Measurements from ENCODE around the gene MAP1LC3B. TPM values are rescaled to one million over a fixed set of nuclear protein-coding genes. Genes with fewer than 3 reads are reported as not detected.

Gene MAP1LC3B
- total and polyA plus RNA-seq, 8 donors: 47.7 to 75.9 (median 52.5) TPM

DNA sequence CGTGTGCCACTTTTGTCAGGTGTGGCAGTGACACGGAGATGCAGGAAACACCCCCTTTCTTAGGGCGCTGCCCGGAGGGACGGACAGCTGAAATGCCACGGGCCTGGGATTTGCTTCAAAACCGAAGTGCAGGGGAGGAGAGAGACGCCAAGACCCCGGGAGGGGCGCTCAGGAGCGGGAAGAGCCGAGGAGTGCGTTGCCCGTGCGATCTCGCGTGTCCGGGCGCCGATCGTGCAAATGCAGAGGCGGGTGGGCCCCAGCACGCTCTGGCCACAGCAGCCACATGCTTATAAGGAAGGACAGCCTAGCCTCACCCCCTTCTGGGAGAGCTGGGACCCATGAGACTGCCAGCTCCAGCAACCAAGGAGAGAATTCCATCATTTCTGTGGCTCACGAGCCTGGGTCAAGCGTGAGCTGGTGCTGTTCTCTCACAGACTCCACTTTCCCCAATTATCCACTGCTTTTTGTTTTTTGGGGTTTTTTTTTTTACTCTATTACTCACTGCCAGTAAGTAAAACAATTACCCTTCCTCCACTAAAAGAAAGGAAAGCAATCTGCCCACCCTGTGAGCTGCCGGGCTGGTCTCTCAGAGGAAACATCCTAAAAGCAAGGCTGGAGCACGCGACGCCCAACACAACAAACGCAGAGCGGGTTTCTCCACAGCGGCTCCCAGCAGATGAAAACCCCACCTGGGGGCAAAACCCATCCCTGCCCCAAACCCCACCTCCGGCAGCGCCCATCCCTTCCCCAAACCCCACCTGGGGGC is 47.8 kb upstream of the MAP1LC3B start:
- intact Hi-C loops (cut with DNase I): no loop called here
- TF ChIP-seq, protein P1, sequence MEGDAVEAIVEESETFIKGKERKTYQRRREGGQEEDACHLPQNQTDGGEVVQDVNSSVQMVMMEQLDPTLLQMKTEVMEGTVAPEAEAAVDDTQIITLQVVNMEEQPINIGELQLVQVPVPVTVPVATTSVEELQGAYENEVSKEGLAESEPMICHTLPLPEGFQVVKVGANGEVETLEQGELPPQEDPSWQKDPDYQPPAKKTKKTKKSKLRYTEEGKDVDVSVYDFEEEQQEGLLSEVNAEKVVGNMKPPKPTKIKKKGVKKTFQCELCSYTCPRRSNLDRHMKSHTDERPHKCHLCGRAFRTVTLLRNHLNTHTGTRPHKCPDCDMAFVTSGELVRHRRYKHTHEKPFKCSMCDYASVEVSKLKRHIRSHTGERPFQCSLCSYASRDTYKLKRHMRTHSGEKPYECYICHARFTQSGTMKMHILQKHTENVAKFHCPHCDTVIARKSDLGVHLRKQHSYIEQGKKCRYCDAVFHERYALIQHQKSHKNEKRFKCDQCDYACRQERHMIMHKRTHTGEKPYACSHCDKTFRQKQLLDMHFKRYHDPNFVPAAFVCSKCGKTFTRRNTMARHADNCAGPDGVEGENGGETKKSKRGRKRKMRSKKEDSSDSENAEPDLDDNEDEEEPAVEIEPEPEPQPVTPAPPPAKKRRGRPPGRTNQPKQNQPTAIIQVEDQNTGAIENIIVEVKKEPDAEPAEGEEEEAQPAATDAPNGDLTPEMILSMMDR (IDR thresholded peaks at IDR 0.05): no peak
- Histone ChIP-seq H3K9me3 (no peaks in the 10 kb centered on the region), H3K27ac (peak overlapping the region; percentile 19 to 23), H3K27me3 (no peaks in the 10 kb centered on the region), H3K4me3 (no peak overlapping the region), H3K36me3 (peaks cover 0 to 59% of the 10 kb centered on the region in 2 donors), H3K4me1 (peaks cover 0 to 9% of the 10 kb centered on the region in 2 donors)
- DNase-seq (no peak), ATAC-seq (no peak)

DNA sequence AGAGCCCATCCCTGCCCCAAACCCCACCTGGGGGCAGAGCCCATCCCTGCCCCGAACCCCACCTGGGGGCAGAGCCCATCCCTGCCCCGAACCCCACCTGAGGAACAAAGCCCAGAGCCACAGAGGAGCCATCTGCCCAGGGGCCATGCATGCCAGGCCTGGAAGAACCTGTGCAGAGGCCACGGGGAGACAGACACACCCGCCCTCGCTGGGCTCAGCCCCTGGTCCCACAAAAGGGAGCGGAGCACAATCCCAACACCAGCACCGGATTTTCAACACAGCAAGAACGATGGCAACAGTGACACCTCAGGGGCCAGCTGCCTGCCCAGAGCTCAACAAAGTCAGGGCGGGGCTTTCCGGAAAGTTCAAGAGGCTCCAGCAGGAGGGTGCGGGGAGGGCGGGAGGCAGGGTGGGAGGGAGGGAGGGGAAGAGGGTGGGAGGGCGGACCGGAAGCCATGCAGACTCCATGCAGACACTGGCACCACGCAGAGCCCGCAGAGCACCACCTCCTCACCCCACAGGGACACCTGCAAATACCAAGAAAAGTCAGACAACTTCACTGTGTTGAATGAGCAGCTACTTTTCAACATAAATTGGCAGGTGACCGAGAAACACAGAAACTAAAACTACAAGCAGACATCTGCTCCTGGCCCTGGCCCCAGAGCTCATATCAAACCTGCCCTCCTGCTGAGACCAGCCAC is 47.1 kb upstream of the MAP1LC3B start:
- DNase-seq (peak in 1 of 4 donors; percentile 63), ATAC-seq (peak; percentile 84)
- Histone ChIP-seq H3K27ac (peak overlapping the region; percentile 24 to 53), H3K4me3 (no peak overlapping the region), H3K4me1 (peaks cover 0 to 9% of the 10 kb centered on the region in 2 donors), H3K27me3 (no peaks in the 10 kb centered on the region), H3K9me3 (no peaks in the 10 kb centered on the region), H3K36me3 (peaks cover 0 to 52% of the 10 kb centered on the region in 2 donors)
- TF ChIP-seq, protein P1 (IDR thresholded peaks at IDR 0.05): no peak
- intact Hi-C loops (cut with DNase I): no loop called here

DNA sequence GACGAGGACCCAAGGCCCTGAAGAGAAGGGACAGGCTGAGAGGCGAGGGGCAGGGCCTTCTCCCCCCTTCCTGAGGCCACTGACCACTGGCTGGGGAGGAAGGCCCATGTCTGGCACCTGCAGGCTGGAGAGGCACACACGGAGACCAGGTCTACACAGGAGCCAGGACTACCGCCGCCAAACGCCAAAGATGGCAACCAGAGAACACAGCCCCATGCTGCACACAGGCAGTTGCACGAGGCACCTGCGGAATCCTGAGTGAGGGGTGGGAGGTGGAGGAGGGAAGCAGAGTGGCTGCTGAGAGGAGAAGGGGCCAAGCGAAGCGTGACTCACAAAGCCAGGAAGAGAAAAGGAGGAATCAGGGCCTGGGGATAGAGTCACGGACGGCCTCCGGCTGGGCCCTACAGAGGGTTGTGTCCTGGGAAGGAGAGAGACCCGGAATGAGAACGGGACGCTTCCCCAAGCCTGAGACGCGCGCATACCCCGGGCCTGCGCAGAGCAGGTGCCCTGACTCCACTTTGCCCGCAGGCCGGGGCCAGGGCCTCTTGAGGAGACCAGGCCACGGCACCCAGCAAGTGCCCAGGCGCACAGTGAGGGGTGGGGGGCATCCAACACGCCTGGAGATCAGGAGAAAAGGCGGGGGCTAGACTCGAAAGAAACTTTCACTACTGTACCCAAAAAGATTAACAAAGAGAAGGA is 46.3 kb upstream of the MAP1LC3B start:
- peak overlapping the region; percentile 24 to 53 for H3K27ac ChIP-seq
- peaks cover 0 to 9% of the 10 kb centered on the region in 2 donors for H3K4me1 ChIP-seq
- no peak for ATAC-seq
- DNase-seq: peak in 1 of 4 donors; percentile 68
- intact Hi-C loops (cut with DNase I): no loop called here
- TF ChIP-seq, protein P1 (IDR thresholded peaks at IDR 0.05): no peak
- H3K36me3 ChIP-seq: peaks cover 0 to 50% of the 10 kb centered on the region in 2 donors
- H3K9me3 ChIP-seq: no peaks in the 10 kb centered on the region
- no peaks in the 10 kb centered on the region for H3K27me3 ChIP-seq
- H3K4me3 ChIP-seq: no peak overlapping the region

DNA sequence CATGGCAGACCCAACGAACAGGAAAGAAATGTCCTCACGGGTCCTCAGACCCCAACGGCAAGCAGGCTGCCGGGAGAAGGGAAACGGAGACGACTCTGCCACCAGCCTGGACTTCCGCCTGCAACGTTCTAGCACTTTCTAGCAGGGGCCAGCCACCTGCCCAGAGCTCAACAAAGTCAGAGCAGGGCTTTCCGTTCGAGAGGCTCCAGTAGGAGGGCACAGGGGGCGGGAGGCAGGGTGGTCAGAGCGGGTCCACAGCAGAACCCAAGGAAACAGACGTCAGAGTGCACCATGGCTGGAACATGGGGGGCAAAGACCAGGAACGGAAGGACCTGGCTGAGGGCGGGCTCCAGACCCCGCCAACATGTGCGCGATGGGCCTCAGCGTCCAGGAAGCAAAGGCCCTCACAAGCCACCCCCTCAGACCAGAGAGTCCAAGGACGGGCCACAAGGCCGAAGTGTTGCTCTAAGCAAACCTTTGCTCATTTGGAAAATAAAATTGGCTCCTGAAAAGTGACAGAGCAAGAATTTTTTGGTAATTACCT is 45.5 kb upstream of the MAP1LC3B start:
- no peak for ATAC-seq
- TF ChIP-seq, protein P1 (IDR thresholded peaks at IDR 0.05): no peak
- Histone ChIP-seq H3K4me1 (peaks cover 0 to 9% of the 10 kb centered on the region in 2 donors), H3K27ac (no peak overlapping the region), H3K36me3 (peaks cover 0 to 43% of the 10 kb centered on the region in 2 donors), H3K27me3 (no peaks in the 10 kb centered on the region), H3K9me3 (no peaks in the 10 kb centered on the region), H3K4me3 (no peak overlapping the region)
- intact Hi-C loops (cut with DNase I): no loop called here
- DNase-seq: peak in 1 of 4 donors; percentile 50
